Cardiac muscle cell (in vitro differentiated cells and primary cell): ENCODE measurements around the gene CYP17A1. TPM values are rescaled to one million over a fixed set of nuclear protein-coding genes. Genes with fewer than 3 reads are reported as not detected.

Experiments used
- DNase-seq, 2 donors: peaks; one replicate each; pipeline versions ENCODE4 v3.0.0 to v3.0.0-alpha.2; 2010 to 2017; ENCODE audit warnings: low read depth in 1 of 2, low spot score in 1 of 2
- H3K27ac ChIP-seq: fragments of 200-600 bp; sonication (generic); 2 replicates; pipeline ENCODE4 v1.5.1; 2016
- H3K27me3 ChIP-seq: fragments of 200-600 bp; sonication (generic); 2 replicates; pipeline ENCODE4 v1.6.0; 2016; ENCODE audit warnings: control low read depth
- H3K36me3 ChIP-seq: fragments of 200-600 bp; sonication (generic); 2 replicates; pipeline ENCODE4 v1.5.1; 2016; ENCODE audit warnings: control low read depth
- H3K4me1 ChIP-seq: fragments of 200-600 bp; sonication (generic); 2 replicates; pipeline ENCODE4 v1.8.1; 2017; ENCODE audit warnings: low read depth, mild to moderate bottlenecking, mixed run types
- H3K4me3 ChIP-seq: fragments of 200-600 bp; sonication (generic); 2 replicates; pipeline ENCODE4 v1.5.1; 2016; ENCODE audit warnings: mild to moderate bottlenecking
- H3K9me3 ChIP-seq: fragments of 200-600 bp; sonication (generic); 2 replicates; pipeline ENCODE4 v1.5.1; 2017; ENCODE audit warnings: low read depth, mild to moderate bottlenecking, control low read depth
- CTCF ChIP-seq: IDR thresholded peaks from 2 replicates; pipeline ENCODE4 v1.5.1; 2012; ENCODE audit warnings: low read depth, mild to moderate bottlenecking, low read length
- polyA plus RNA-seq: library from polyadenylated mRNA; unstranded; fragments of >200 nt; fragmentation: Nextera tagmentation; extraction: Ambion mirVana; gene quantifications from 2 replicates; pipeline ENCODE4 v1.2.1, GENCODE V29; 2016
- total RNA-seq: library from RNA; depleted of rRNA; stranded (reverse); fragments of >200 nt; gene quantifications from 2 replicates; pipeline ENCODE4 v1.2.3, GENCODE V29; 2016

Gene CYP17A1
- total and polyA plus RNA-seq, 2 experiments from 2014 or later: not detected

GRCh38 chr10:102799691-102800471 lies 37.3 kb downstream of the CYP17A1 start:
- H3K27ac ChIP-seq: no peak overlapping the region
- peaks cover 4% of the 10 kb centered on the region for H3K36me3 ChIP-seq
- no peak for DNase-seq
- no peaks in the 10 kb centered on the region for H3K9me3 ChIP-seq
- no peak for TF ChIP-seq CTCF
- H3K4me1 ChIP-seq: peaks cover 31% of the 10 kb centered on the region
- no peak overlapping the region for H3K4me3 ChIP-seq
- H3K27me3 ChIP-seq: no peaks in the 10 kb centered on the region

DNA sequence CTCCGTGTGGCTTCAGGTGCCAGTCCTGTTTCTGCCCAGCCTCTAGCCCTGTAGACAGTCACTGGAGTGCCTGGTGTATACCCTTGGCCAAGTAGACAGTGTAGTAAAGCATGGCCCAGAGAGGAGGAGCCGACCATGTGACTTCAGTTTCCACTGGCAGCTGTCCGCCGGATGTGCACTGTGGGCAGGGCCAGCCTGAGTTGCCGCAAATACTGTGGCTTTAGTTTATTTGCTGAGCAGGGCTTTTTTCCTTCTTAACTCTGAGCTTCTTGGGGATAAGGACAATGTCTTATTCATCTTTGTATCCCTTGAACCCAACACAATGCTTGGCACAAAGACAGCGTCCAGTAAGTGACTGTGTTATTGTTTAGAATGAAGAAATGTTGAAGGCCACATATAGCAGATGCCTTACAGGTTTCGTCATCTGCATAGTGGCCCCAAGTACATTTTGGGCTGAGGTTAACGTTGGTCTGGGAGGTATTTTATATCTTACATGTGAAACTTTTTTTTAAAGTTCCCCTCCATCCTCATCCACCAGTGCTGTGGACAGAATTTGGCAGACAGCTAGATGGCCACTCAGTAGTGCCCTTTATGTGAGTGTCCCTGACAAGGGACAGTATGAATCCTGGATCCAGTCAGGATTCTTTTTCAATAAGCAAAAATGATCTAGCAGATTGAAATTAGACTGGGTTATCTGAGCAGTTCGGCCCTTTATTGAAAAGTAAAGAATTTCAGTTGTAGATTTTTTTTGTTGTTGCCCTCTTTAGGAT lies 40.6 kb downstream of the CYP17A1 start:
- Histone ChIP-seq H3K27ac (peak overlapping the region; percentile 63), H3K9me3 (no peaks in the 10 kb centered on the region), H3K4me3 (no peak overlapping the region), H3K27me3 (no peaks in the 10 kb centered on the region), H3K4me1 (peaks cover 39% of the 10 kb centered on the region), H3K36me3 (peaks cover 4% of the 10 kb centered on the region)
- DNase-seq: peak in 1 of 2 donors; percentile 80
- no peak for TF ChIP-seq CTCF

DNA sequence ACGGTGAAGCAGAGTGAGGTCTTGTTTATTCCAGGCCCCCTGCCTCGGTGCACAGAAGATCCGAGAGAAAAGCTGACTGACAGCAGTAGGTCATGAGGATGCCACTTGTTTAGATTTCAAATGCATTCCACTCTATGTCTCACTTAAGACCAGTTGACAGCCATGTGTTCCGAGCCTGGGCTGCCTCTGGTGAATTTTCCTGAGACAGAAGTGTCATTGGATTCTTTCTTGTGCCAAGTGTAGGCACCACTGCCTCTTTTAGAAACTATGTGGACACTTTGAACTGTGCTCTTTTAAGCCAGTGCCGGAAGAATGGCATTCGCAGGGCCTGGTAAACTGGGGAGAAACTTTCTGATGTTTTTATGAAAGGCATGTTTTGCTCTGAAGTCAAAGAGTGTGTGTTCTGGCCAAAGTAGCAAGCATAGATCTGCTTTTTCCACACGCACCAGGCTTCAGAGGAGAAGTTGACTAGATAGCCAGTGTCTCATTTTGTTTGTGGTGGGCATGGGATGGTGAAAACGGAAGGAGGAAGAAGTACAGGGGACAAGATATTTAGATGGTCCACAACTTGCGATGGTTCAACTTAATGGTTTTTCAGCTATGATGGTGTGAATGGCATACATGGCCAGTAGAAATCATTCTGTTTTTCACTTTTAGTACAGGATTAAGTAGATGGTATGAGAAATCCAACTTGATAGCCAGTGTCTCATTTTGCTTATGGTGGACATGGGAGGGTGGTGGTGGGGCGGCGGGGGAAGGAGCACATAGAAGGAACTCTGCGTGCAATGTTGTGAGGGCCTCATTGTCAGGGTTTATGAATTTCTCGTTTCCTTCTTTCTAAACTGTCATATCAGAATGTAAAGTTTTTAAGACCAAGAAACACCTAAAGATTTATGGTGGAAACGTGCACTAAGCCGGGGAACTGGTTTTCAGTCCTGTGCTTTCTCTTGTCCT lies 41.5 kb downstream of the CYP17A1 start:
- Histone ChIP-seq H3K9me3 (no peaks in the 10 kb centered on the region), H3K4me1 (peaks cover 39% of the 10 kb centered on the region), H3K27ac (peak overlapping the region; percentile 63), H3K4me3 (no peak overlapping the region), H3K27me3 (no peaks in the 10 kb centered on the region), H3K36me3 (peaks cover 4% of the 10 kb centered on the region)
- peak in 1 of 2 donors; percentile 49 for DNase-seq
- no peak for TF ChIP-seq CTCF

DNA sequence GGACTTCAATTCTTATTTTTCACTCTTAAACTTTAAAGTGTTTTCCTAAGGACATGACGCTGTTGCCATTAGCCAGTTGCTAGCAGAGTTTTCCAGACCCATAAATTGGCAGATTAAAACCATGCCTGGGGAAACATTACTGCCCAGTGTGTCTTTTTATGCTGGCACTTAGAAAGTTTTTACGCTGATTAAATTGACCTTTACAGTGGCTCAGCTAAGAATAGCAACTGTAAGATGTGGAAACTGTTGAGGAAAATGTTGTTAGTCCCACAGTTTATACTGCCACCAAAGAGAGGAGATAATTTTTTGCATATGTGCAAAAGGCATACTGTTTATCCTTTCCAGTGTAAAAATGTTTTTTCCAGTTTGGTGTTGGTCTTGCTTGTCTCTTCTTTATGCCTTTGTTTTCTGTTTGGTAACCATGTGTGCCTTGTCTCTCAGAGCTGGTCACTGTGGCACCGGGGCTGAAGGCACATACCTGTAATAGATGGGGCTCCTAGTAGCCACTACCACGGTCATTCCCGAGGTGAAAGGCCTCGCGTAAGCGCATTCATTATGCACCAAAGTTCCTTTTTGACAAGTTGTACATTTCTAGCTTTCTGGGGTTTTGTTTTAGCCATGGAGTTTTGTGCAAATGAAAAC lies 45.3 kb downstream of the CYP17A1 start:
- H3K36me3 ChIP-seq: no peaks in the 10 kb centered on the region
- H3K9me3 ChIP-seq: no peaks in the 10 kb centered on the region
- H3K27ac ChIP-seq: peak overlapping the region; percentile 61
- no peaks in the 10 kb centered on the region for H3K27me3 ChIP-seq
- TF ChIP-seq CTCF: no peak
- no peak overlapping the region for H3K4me3 ChIP-seq
- peaks cover 25% of the 10 kb centered on the region for H3K4me1 ChIP-seq
- no peak for DNase-seq

- Histone ChIP-seq H3K36me3 (no peaks in the 10 kb centered on the region), H3K9me3 (no peaks in the 10 kb centered on the region), H3K27me3 (no peaks in the 10 kb centered on the region), H3K4me3 (no peak overlapping the region), H3K27ac (no peak overlapping the region), H3K4me1 (peaks cover 27% of the 10 kb centered on the region)
- no peak for TF ChIP-seq CTCF
- DNase-seq: peak in 1 of 2 donors; percentile 85
Measured at GRCh38 chr10:102785818-102786217, 51.4 kb downstream of the CYP17A1 start.
